K562 (cell line): ENCODE results near the gene NCOA3. TPM values are rescaled to one million over a fixed set of nuclear protein-coding genes. Genes with fewer than 3 reads are reported as not detected.
A peak's percentile ranks its signal among the peaks of the same experiment; 100 is the strongest.

ENCODE experiments used
- ATAC-seq: fragments of 200-7000 bp; cut with Tn5 transposase; 3 replicates; pipeline ENCODE4 v1.9.1; 2020; ENCODE audit warnings: moderate library complexity
- BruUV-seq: library from RNA; stranded (reverse); fragments of 400-500 nt; replicated peaks from 2 replicates; lab custom pipeline; 2021; lab: Mats Ljungman, UMichigan
- CTCF ChIA-PET: fragments of 300-600 bp; formaldehyde crosslinking; extraction: SDS; loops from one replicate; lab custom pipeline; 2021; ENCODE audit warnings: low intra/inter-chr PET ratio; lab: Yijun Ruan, JAX
- POLR2A ChIA-PET: fragments of 300-600, 350-650 bp; sonication (Branson Sonifier 250); formaldehyde crosslinking; extraction: SDS; loops from one replicate; lab custom pipeline; 2021; ENCODE audit warnings: antibody characterized with exemption, inconsistent platforms; lab: Yijun Ruan, JAX
- DNase-seq, 4 experiments: peaks; one replicate each; pipeline versions ENCODE4 v3.0.0 to v3.0.0-alpha.2; 2011 to 2018; ENCODE audit warnings: low spot score in 3 of 4, mixed read lengths in 3 of 4; ENCODE audit errors: extremely low read depth in 1 of 4
- FAIRE-seq: peaks from 2 replicates; lab custom pipeline; 2011; peaks lifted over from hg19 to GRCh38; lab: Jason Lieb, UNC
- H2AFZ ChIP-seq: 2 replicates; pipeline ENCODE4 v1.6.0; 2011; ENCODE audit warnings: low read depth, low read length, control low read depth, inconsistent platforms
- H3K27ac ChIP-seq: fragments of 200-600 bp; 3 replicates; pipeline ENCODE4 v1.8.0; 2011; ENCODE audit warnings: low read depth, mild to moderate bottlenecking, control low read depth, inconsistent platforms, low read length, moderate library complexity, mixed read lengths; ENCODE audit errors: extremely low read depth
- H3K27me3 ChIP-seq, 2 experiments: fragments of 300-600 bp in 1 of 2; 2 replicates in 1 of 2; 3 replicates in 1 of 2; pipeline versions ENCODE4 v1.6.0 to v1.8.0; 2011; ENCODE audit warnings: inconsistent platforms in 2 of 2, low read length in 2 of 2, mild to moderate bottlenecking in 1 of 2, mixed read lengths in 1 of 2, moderate library complexity in 1 of 2; ENCODE audit not compliant: control insufficient read depth in 2 of 2, insufficient read depth in 2 of 2
- H3K36me3 ChIP-seq: fragments of 300-600 bp; 3 replicates; pipeline ENCODE4 v1.8.0; 2011; ENCODE audit warnings: mild to moderate bottlenecking, low read length, inconsistent platforms; ENCODE audit not compliant: control insufficient read depth, insufficient read depth
- H3K4me1 ChIP-seq, 2 experiments: fragments of 200-600 bp in 1 of 2; replicated peaks in 1 of 2; 2 replicates in 1 of 2; 3 replicates in 1 of 2; pipeline versions ENCODE4 v1.5.1 to v1.8.0; 2011; ENCODE audit warnings: inconsistent platforms in 2 of 2, low read length in 2 of 2, mild to moderate bottlenecking in 1 of 2, mixed read lengths in 1 of 2, moderate library complexity in 1 of 2; ENCODE audit not compliant: control insufficient read depth in 2 of 2, insufficient read depth in 2 of 2
- H3K4me2 ChIP-seq: 2 replicates; pipeline ENCODE4 v1.6.1; 2011; ENCODE audit warnings: low read length, control low read depth, inconsistent platforms, mixed read lengths; ENCODE audit not compliant: insufficient read depth
- H3K4me3 ChIP-seq: fragments of 200-600 bp; sonication (generic), shearing (Covaris generic); 2 replicates; pipeline ENCODE4 v1.5.1; 2016; ENCODE audit warnings: control low read depth, inconsistent platforms
- H3K79me2 ChIP-seq: fragments of 200-600 bp; 3 replicates; pipeline ENCODE4 v1.8.0; 2011; ENCODE audit warnings: low read length, inconsistent platforms; ENCODE audit not compliant: control insufficient read depth, insufficient read depth
- H3K9ac ChIP-seq, 2 experiments: 2 replicates each; pipeline versions ENCODE4 v1.6.0 to v1.6.1; 2011; ENCODE audit warnings: low read depth in 2 of 2, low read length in 2 of 2, control low read depth in 1 of 2, inconsistent platforms in 1 of 2, mild to moderate bottlenecking in 1 of 2, mixed read lengths in 1 of 2; ENCODE audit not compliant: insufficient read depth in 1 of 2
- H3K9me1 ChIP-seq: one replicate; pipeline ENCODE4 v1.6.0; 2011; ENCODE audit warnings: inconsistent platforms, mild to moderate bottlenecking, low read length, moderate library complexity; ENCODE audit not compliant: control insufficient read depth, insufficient read depth
- H3K9me3 ChIP-seq: replicated peaks from 2 replicates; pipeline ENCODE4 v1.5.1; 2011; ENCODE audit warnings: low read depth, low read length, inconsistent platforms; ENCODE audit not compliant: control insufficient read depth, insufficient read depth
- H4K20me1 ChIP-seq: replicated peaks from 2 replicates; pipeline ENCODE4 v1.6.1; 2011; ENCODE audit warnings: low read length, inconsistent platforms, mixed read lengths; ENCODE audit not compliant: control insufficient read depth, insufficient read depth
- CBX3 ChIP-seq, 2 experiments: IDR thresholded peaks; 1 replicate in 1 of 2; 2 replicates in 1 of 2; pipeline ENCODE4 v1.6.1; 2012; ENCODE audit warnings: inconsistent platforms in 2 of 2, low read length in 2 of 2, borderline replicate concordance in 1 of 2, control low read depth in 1 of 2
- in situ Hi-C: fragments of 300-500 bp; cut with MboI; formaldehyde crosslinking; loops from 4 replicates; pipeline ENCODE4 v1.15.0; 2018; ENCODE audit warnings: inconsistent platforms, mixed read lengths
- intact Hi-C: fragments of 100-400 bp; cut with micrococcal nuclease; formaldehyde crosslinking; loops from 2 replicates; pipeline ENCODE4 v1.14.2; 2022
- polyA plus RNA-seq, 8 experiments: library from polyadenylated mRNA; depleted of rRNA in 4 of 8; stranded (reverse) in 5 of 8; unstranded in 3 of 8; fragments of >200 nt; fragmentation: Nextera tagmentation in 2 of 8; fragmentation: Illumina TruSeq in 1 of 8; extraction: Ambion mirVana in 2 of 8; extraction: Trizol in 1 of 8; gene quantifications; 2 replicates each; pipeline versions ENCODE4 v1.2.1 to v1.2.3, GENCODE V29; 2011 to 2014; ENCODE audit warnings: inconsistent platforms in 1 of 8, missing spikeins in 1 of 8
- total RNA-seq, 7 experiments: library from RNA; depleted of rRNA in 6 of 7; stranded (reverse); fragments of >200 nt in 6 of 7; fragmentation: Illumina TruSeq in 2 of 7; extraction: Trizol in 2 of 7; gene quantifications; 2 replicates each; pipeline versions ENCODE4 v1.2.1 to v1.2.3, GENCODE V29; 2011 to 2021; ENCODE audit warnings: low replicate concordance in 1 of 7
- TF ChIP-seq, protein P1 (sequence below), 3 experiments: fragments of 200-800 bp in 1 of 3; fragments of 250-450 bp in 1 of 3; fragments of 450-650 bp in 1 of 3; sonication (Bioruptor Pico) in 1 of 3; sonication (Bioruptor generic) in 1 of 3; formaldehyde crosslinking in 1 of 3; IDR thresholded peaks; 2 replicates each; pipeline versions ENCODE4 v1.6.1 to v1.8.0; 2016 to 2022; ENCODE audit warnings: mild to moderate bottlenecking in 2 of 3, missing genetic modification characterization in 2 of 3, missing compliant biosample characterization in 1 of 3, moderate library complexity in 1 of 3

NCOA3 gene
- total and polyA plus RNA-seq, 9 of the 15 experiments (the other 6 are each of a cell fraction or from before 2014, with no cell fraction given), result 3.2 to 24.3 (median 14.4) TPM

DNA sequence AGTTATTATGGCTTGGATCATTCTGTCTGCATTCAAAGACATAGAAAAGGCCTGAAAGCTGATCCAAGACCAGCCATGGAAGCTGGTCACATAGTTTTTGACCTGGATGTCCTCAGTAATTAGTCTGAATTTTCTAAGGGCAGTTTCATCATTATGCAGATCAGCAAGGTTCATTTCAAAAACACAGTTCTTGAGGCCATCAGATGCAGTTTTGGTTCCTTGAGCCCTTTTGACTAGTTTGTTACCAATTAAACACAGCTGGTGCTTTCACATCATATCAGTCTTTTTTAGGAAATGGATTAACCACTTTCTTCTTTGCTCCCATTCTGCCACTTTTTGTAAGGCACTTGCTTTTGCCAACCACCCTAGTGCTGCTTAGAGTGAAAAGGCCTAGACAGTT is 129.4 kb downstream of the NCOA3 start:
- H3K4me3 ChIP-seq, result no peak overlapping the region
- CTCF ChIA-PET, result no interaction called here
- POLR2A ChIA-PET, result no interaction called here
- H3K9me3 ChIP-seq, result no peaks in the 10 kb centered on the region
- peaks cover 47% of the 10 kb centered on the region for H3K36me3 ChIP-seq
- no peaks in the 10 kb centered on the region for H3K9me1 ChIP-seq
- no peaks in the 10 kb centered on the region for H3K27me3 ChIP-seq
- in situ Hi-C loops, result no loop called here
- H2AFZ ChIP-seq, result no peak overlapping the region
- FAIRE-seq, result no peak
- H4K20me1 ChIP-seq, result no peaks in the 10 kb centered on the region
- no peak for DNase-seq
- no peak overlapping the region for H3K4me2 ChIP-seq
- TF ChIP-seq, protein P1, sequence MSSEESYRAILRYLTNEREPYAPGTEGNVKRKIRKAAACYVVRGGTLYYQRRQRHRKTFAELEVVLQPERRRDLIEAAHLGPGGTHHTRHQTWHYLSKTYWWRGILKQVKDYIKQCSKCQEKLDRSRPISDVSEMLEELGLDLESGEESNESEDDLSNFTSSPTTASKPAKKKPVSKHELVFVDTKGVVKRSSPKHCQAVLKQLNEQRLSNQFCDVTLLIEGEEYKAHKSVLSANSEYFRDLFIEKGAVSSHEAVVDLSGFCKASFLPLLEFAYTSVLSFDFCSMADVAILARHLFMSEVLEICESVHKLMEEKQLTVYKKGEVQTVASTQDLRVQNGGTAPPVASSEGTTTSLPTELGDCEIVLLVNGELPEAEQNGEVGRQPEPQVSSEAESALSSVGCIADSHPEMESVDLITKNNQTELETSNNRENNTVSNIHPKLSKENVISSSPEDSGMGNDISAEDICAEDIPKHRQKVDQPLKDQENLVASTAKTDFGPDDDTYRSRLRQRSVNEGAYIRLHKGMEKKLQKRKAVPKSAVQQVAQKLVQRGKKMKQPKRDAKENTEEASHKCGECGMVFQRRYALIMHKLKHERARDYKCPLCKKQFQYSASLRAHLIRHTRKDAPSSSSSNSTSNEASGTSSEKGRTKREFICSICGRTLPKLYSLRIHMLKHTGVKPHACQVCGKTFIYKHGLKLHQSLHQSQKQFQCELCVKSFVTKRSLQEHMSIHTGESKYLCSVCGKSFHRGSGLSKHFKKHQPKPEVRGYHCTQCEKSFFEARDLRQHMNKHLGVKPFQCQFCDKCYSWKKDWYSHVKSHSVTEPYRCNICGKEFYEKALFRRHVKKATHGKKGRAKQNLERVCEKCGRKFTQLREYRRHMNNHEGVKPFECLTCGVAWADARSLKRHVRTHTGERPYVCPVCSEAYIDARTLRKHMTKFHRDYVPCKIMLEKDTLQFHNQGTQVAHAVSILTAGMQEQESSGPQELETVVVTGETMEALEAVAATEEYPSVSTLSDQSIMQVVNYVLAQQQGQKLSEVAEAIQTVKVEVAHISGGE (CRISPR knock-in tag; IDR thresholded peaks at IDR 0.05), result 0 out of 6 replicates have a peak, but pooled peaks of 1 of the 3 experiments have one; percentile 39
- TF ChIP-seq CBX3 (IDR thresholded peaks at IDR 0.05; ENCODE audit: borderline replicate concordance in 1 of 2, low read length in 2 of 2), result no peak
- H3K27ac ChIP-seq, result no peak overlapping the region
- H3K9ac ChIP-seq, result no peak overlapping the region
- ATAC-seq, result no peak
- no peaks in the 10 kb centered on the region for H3K4me1 ChIP-seq
- no TSS peak for BruUV-seq
- no peaks in the 10 kb centered on the region for H3K79me2 ChIP-seq
- intact Hi-C loops, result no loop called here
